Measurements from ENCODE around the gene FUT9. TPM values are rescaled to one million over a fixed set of nuclear protein-coding genes. Genes with fewer than 3 reads are reported as not detected.

The FUT9 gene
- total and polyA plus RNA-seq, 2 of the 8 experiments (the other 6 are each of a cell fraction or from before 2014, with no cell fraction given): 0.85 to 4.9 TPM

GRCh38 chr6:96186094-96186493, 170.3 kb downstream of the FUT9 start (continued):
- TF ChIP-seq POU5F1 (IDR thresholded peaks at IDR 0.05; ENCODE audit: low read depth, low read length) (no peak), BCL11A (IDR thresholded peaks at IDR 0.05; ENCODE audit: low read depth in 2 of 2, low read length in 2 of 2) (no peak), CREB1 (IDR thresholded peaks at IDR 0.05) (no peak), SP2 (IDR thresholded peaks at IDR 0.05; ENCODE audit: low read length) (no peak)
